K562 (cell line): Measurements from ENCODE around the gene EYA2.

Source experiments
- CHD2 ChIP-seq: IDR thresholded peaks from 2 replicates; pipeline ENCODE4 v1.6.1; 2011; ENCODE audit warnings: low read depth, low read length
- CTCF ChIP-seq, 3 experiments: IDR thresholded peaks in 2 of 3; conservative IDR thresholded peaks in 1 of 3; 2 replicates each; pipeline ENCODE4 v1.5.1; 2011 to 2012; ENCODE audit warnings: low read length in 3 of 3, mild to moderate bottlenecking in 3 of 3, control low read depth in 2 of 3, improper control_type of control experiment in 1 of 3, inconsistent platforms in 1 of 3, low read depth in 1 of 3, mixed read lengths in 1 of 3, moderate library complexity in 1 of 3; ENCODE audit not compliant: insufficient read depth in 2 of 3
- EGR1 ChIP-seq: fragments of 450-650 bp; conservative IDR thresholded peaks from 2 replicates; pipeline ENCODE4 v1.6.1; 2017; ENCODE audit warnings: mild to moderate bottlenecking
- POLR2A ChIP-seq: fragments of 450-650 bp; conservative IDR thresholded peaks from 2 replicates; pipeline ENCODE4 v1.6.1; 2016
- RAD21 ChIP-seq, 2 experiments: fragments of 250-450 bp in 1 of 2; fragments of 450-650 bp in 1 of 2; sonication (Bioruptor Pico) in 1 of 2; formaldehyde crosslinking in 1 of 2; IDR thresholded peaks in 1 of 2; conservative IDR thresholded peaks in 1 of 2; 2 replicates each; pipeline versions ENCODE4 v1.4.0 to v1.8.0; 2020 to 2022; ENCODE audit warnings: mild to moderate bottlenecking in 2 of 2, moderate library complexity in 1 of 2
- SIN3A ChIP-seq, 2 experiments: fragments of 150-350 bp in 1 of 2; IDR thresholded peaks; 2 replicates each; pipeline ENCODE4 v1.6.1; 2011 to 2016; ENCODE audit warnings: borderline replicate concordance in 2 of 2, low read depth in 2 of 2, low read length in 2 of 2, mild to moderate bottlenecking in 2 of 2, moderate library complexity in 2 of 2; ENCODE audit not compliant: control insufficient read depth in 1 of 2
- TAF1 ChIP-seq: IDR thresholded peaks from 2 replicates; pipeline ENCODE4 v1.6.1; 2011; ENCODE audit warnings: mild to moderate bottlenecking, low read length, moderate library complexity; ENCODE audit not compliant: insufficient read depth, control insufficient read depth, severe bottlenecking; ENCODE audit errors: extremely low read depth
- THRAP3 ChIP-seq: fragments of 450-650 bp; IDR thresholded peaks from 2 replicates; pipeline ENCODE4 v1.6.1; 2016; ENCODE audit warnings: mild to moderate bottlenecking, inconsistent platforms, borderline replicate concordance
- XRCC5 ChIP-seq: fragments of 200-400 bp; formaldehyde crosslinking; IDR thresholded peaks from 2 replicates; pipeline ENCODE4 v1.6.1; 2017; ENCODE audit warnings: low read depth, mild to moderate bottlenecking, low read length
- ZBTB33 ChIP-seq: sonication (generic); formaldehyde crosslinking; IDR thresholded peaks from 2 replicates; pipeline ENCODE4 v1.8.1; 2023; ENCODE audit warnings: mild to moderate bottlenecking, missing genetic modification reagents

- TF ChIP-seq TAF1 (no peak), EGR1 (no peak), XRCC5 (no peak), THRAP3 (no peak), POLR2A (no peak), ZBTB33 (CRISPR knock-in tag) (no peak), CHD2 (no peak), RAD21 (CRISPR knock-in tag; conservative IDR thresholded peaks at IDR 0.05 in 1 of 2, IDR thresholded peaks at IDR 0.05 in 1 of 2) (no peak), SIN3A (IDR thresholded peaks at IDR 0.05; ENCODE audit: borderline replicate concordance in 2 of 2, control insufficient read depth in 1 of 2, low read depth in 2 of 2, low read length in 2 of 2) (no peak), CTCF (IDR thresholded peaks at IDR 0.05 in 2 of 3, conservative IDR thresholded peaks at IDR 0.05 in 1 of 3; ENCODE audit: insufficient read depth in 2 of 3, low read depth in 1 of 3, low read length in 3 of 3) (no peak)
Observed at GRCh38 chr20:47088335-47088734, 193.7 kb downstream of the EYA2 start.
